K562 (cell line): ENCODE measurements around the gene NBEAL2. TPM values are rescaled to one million over a fixed set of nuclear protein-coding genes. Genes with fewer than 3 reads are reported as not detected.

Experiments used
- ATAC-seq: fragments of 200-7000 bp; cut with Tn5 transposase; 3 replicates; pipeline ENCODE4 v1.9.1; 2020; ENCODE audit warnings: moderate library complexity
- BruUV-seq: library from RNA; stranded (reverse); fragments of 400-500 nt; replicated peaks from 2 replicates; lab custom pipeline; 2021; lab: Mats Ljungman, UMichigan
- CTCF ChIA-PET: fragments of 300-600 bp; formaldehyde crosslinking; extraction: SDS; loops from one replicate; lab custom pipeline; 2021; ENCODE audit warnings: low intra/inter-chr PET ratio; lab: Yijun Ruan, JAX
- POLR2A ChIA-PET: fragments of 300-600, 350-650 bp; sonication (Branson Sonifier 250); formaldehyde crosslinking; extraction: SDS; loops from one replicate; lab custom pipeline; 2021; ENCODE audit warnings: antibody characterized with exemption, inconsistent platforms; lab: Yijun Ruan, JAX
- DNase-seq, 4 experiments: peaks; one replicate each; pipeline versions ENCODE4 v3.0.0 to v3.0.0-alpha.2; 2011 to 2018; ENCODE audit warnings: low spot score in 3 of 4, mixed read lengths in 3 of 4; ENCODE audit errors: extremely low read depth in 1 of 4
- FAIRE-seq: peaks from 2 replicates; lab custom pipeline; 2011; peaks lifted over from hg19 to GRCh38; lab: Jason Lieb, UNC
- H2AFZ ChIP-seq: 2 replicates; pipeline ENCODE4 v1.6.0; 2011; ENCODE audit warnings: low read depth, low read length, control low read depth, inconsistent platforms
- H3K27ac ChIP-seq: fragments of 200-600 bp; 3 replicates; pipeline ENCODE4 v1.8.0; 2011; ENCODE audit warnings: low read depth, mild to moderate bottlenecking, control low read depth, inconsistent platforms, low read length, moderate library complexity, mixed read lengths; ENCODE audit errors: extremely low read depth
- H3K27me3 ChIP-seq, 2 experiments: fragments of 300-600 bp in 1 of 2; 2 replicates in 1 of 2; 3 replicates in 1 of 2; pipeline versions ENCODE4 v1.6.0 to v1.8.0; 2011; ENCODE audit warnings: inconsistent platforms in 2 of 2, low read length in 2 of 2, mild to moderate bottlenecking in 1 of 2, mixed read lengths in 1 of 2, moderate library complexity in 1 of 2; ENCODE audit not compliant: control insufficient read depth in 2 of 2, insufficient read depth in 2 of 2
- H3K36me3 ChIP-seq: fragments of 300-600 bp; 3 replicates; pipeline ENCODE4 v1.8.0; 2011; ENCODE audit warnings: mild to moderate bottlenecking, low read length, inconsistent platforms; ENCODE audit not compliant: control insufficient read depth, insufficient read depth
- H3K4me1 ChIP-seq, 2 experiments: fragments of 200-600 bp in 1 of 2; replicated peaks in 1 of 2; 2 replicates in 1 of 2; 3 replicates in 1 of 2; pipeline versions ENCODE4 v1.5.1 to v1.8.0; 2011; ENCODE audit warnings: inconsistent platforms in 2 of 2, low read length in 2 of 2, mild to moderate bottlenecking in 1 of 2, mixed read lengths in 1 of 2, moderate library complexity in 1 of 2; ENCODE audit not compliant: control insufficient read depth in 2 of 2, insufficient read depth in 2 of 2
- H3K4me2 ChIP-seq: 2 replicates; pipeline ENCODE4 v1.6.1; 2011; ENCODE audit warnings: low read length, control low read depth, inconsistent platforms, mixed read lengths; ENCODE audit not compliant: insufficient read depth
- H3K4me3 ChIP-seq: fragments of 200-600 bp; sonication (generic), shearing (Covaris generic); 2 replicates; pipeline ENCODE4 v1.5.1; 2016; ENCODE audit warnings: control low read depth, inconsistent platforms
- H3K79me2 ChIP-seq: fragments of 200-600 bp; 3 replicates; pipeline ENCODE4 v1.8.0; 2011; ENCODE audit warnings: low read length, inconsistent platforms; ENCODE audit not compliant: control insufficient read depth, insufficient read depth
- H3K9ac ChIP-seq, 2 experiments: 2 replicates each; pipeline versions ENCODE4 v1.6.0 to v1.6.1; 2011; ENCODE audit warnings: low read depth in 2 of 2, low read length in 2 of 2, control low read depth in 1 of 2, inconsistent platforms in 1 of 2, mild to moderate bottlenecking in 1 of 2, mixed read lengths in 1 of 2; ENCODE audit not compliant: insufficient read depth in 1 of 2
- H3K9me1 ChIP-seq: one replicate; pipeline ENCODE4 v1.6.0; 2011; ENCODE audit warnings: inconsistent platforms, mild to moderate bottlenecking, low read length, moderate library complexity; ENCODE audit not compliant: control insufficient read depth, insufficient read depth
- H3K9me3 ChIP-seq: replicated peaks from 2 replicates; pipeline ENCODE4 v1.5.1; 2011; ENCODE audit warnings: low read depth, low read length, inconsistent platforms; ENCODE audit not compliant: control insufficient read depth, insufficient read depth
- H4K20me1 ChIP-seq: replicated peaks from 2 replicates; pipeline ENCODE4 v1.6.1; 2011; ENCODE audit warnings: low read length, inconsistent platforms, mixed read lengths; ENCODE audit not compliant: control insufficient read depth, insufficient read depth
- JUN ChIP-seq, 2 experiments: sonication (generic) in 1 of 2; formaldehyde crosslinking in 1 of 2; IDR thresholded peaks; 2 replicates each; pipeline versions ENCODE4 v1.6.1 to v1.8.0; 2012 to 2022; ENCODE audit warnings: borderline replicate concordance in 2 of 2, mild to moderate bottlenecking in 2 of 2, improper control_type of control experiment in 1 of 2, low read depth in 1 of 2, low read length in 1 of 2, missing genetic modification reagents in 1 of 2
- MNT ChIP-seq, 2 experiments: fragments of 450-650 bp; conservative IDR thresholded peaks; 2 replicates each; pipeline ENCODE4 v1.6.1; 2017; ENCODE audit warnings: mild to moderate bottlenecking in 2 of 2, moderate library complexity in 2 of 2
- NR4A1 ChIP-seq, 2 experiments: fragments of 250-450 bp in 1 of 2; fragments of 450-650 bp in 1 of 2; sonication (Bioruptor Pico) in 1 of 2; IDR thresholded peaks; 2 replicates each; pipeline versions ENCODE4 v1.4.0 to v1.6.1; 2016 to 2020; ENCODE audit warnings: mild to moderate bottlenecking in 2 of 2, missing compliant biosample characterization in 1 of 2, missing genetic modification characterization in 1 of 2, moderate library complexity in 1 of 2
- SIRT6 ChIP-seq: IDR thresholded peaks from one replicate; pipeline ENCODE4 v1.6.1; 2012; ENCODE audit warnings: low read depth, mild to moderate bottlenecking, control low read depth, inconsistent platforms, low read length, moderate library complexity
- TOE1 ChIP-seq, 2 experiments: fragments of 450-650 bp in 1 of 2; sonication (generic) in 1 of 2; formaldehyde crosslinking in 1 of 2; IDR thresholded peaks; 2 replicates each; pipeline versions ENCODE4 v1.7.1 to v1.8.0; 2016 to 2022; ENCODE audit warnings: borderline replicate concordance in 2 of 2, mild to moderate bottlenecking in 2 of 2, antibody characterized with exemption in 1 of 2, inconsistent platforms in 1 of 2, low read depth in 1 of 2, missing genetic modification reagents in 1 of 2, moderate library complexity in 1 of 2
- WGBS: fragments of 100-300 bp; shearing (Covaris generic); methylation state at CpG from one replicate; pipeline ENCODE4 v1.1.6; 2016; ENCODE audit warnings: low coverage, mixed read lengths; ENCODE audit not compliant: insufficient coverage; ENCODE audit errors: missing lambda C conversion rate; 5-methylcytosine and 5-hydroxymethylcytosine counted together
- in situ Hi-C: fragments of 300-500 bp; cut with MboI; formaldehyde crosslinking; loops from 4 replicates; pipeline ENCODE4 v1.15.0; 2018; ENCODE audit warnings: inconsistent platforms, mixed read lengths
- intact Hi-C: fragments of 100-400 bp; cut with micrococcal nuclease; formaldehyde crosslinking; loops from 2 replicates; pipeline ENCODE4 v1.14.2; 2022
- polyA plus RNA-seq, 8 experiments: library from polyadenylated mRNA; depleted of rRNA in 4 of 8; stranded (reverse) in 5 of 8; unstranded in 3 of 8; fragments of >200 nt; fragmentation: Nextera tagmentation in 2 of 8; fragmentation: Illumina TruSeq in 1 of 8; extraction: Ambion mirVana in 2 of 8; extraction: Trizol in 1 of 8; gene quantifications; 2 replicates each; pipeline versions ENCODE4 v1.2.1 to v1.2.3, GENCODE V29; 2011 to 2014; ENCODE audit warnings: inconsistent platforms in 1 of 8, missing spikeins in 1 of 8
- total RNA-seq, 7 experiments: library from RNA; depleted of rRNA in 6 of 7; stranded (reverse); fragments of >200 nt in 6 of 7; fragmentation: Illumina TruSeq in 2 of 7; extraction: Trizol in 2 of 7; gene quantifications; 2 replicates each; pipeline versions ENCODE4 v1.2.1 to v1.2.3, GENCODE V29; 2011 to 2021; ENCODE audit warnings: low replicate concordance in 1 of 7

The NBEAL2 gene
- total and polyA plus RNA-seq, 9 of the 15 experiments (the other 6 are each of a cell fraction or from before 2014, with no cell fraction given) = 0.06 to 114 (median 29.6) TPM

GRCh38 chr3:46933261-46933660 is 46.2 kb upstream of the NBEAL2 start (continued):
- no peak for TF ChIP-seq SIRT6

DNA sequence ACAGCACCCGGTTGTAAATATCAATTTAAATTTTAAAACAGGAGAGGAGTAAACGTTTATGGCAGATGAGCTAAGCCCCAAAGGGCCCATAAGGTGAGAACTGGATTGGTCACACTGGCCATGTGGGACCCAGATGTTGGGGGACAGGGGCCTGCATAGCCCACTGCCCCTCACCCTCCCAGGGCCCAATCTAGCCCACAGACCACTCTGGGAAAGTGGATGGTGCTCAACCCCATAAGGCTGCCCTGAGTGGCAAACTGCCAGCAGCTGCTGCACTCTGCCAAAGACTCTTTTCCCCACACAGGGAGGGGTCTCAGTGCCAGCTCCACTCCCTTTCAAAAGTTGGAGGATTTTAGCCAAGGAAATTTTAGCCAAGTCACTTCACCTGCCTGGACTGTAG is 45.4 kb upstream of the NBEAL2 start:
- ChIA-PET CTCF (no interaction called here), POLR2A (interaction anchor here (0.6 to 3.0 kb wide), 13 partner anchors 10 to 56 kb away, joined by 3 to 10 read pairs (median 4); partner anchors contain the start of genes CCDC12 and NBEAL2)
- no TSS peak for BruUV-seq
- peaks cover 12% of the 10 kb centered on the region for H3K9me1 ChIP-seq
- peaks cover 77% of the 10 kb centered on the region for H3K36me3 ChIP-seq
- no peak overlapping the region; the same call in 2 of the 3 replicates for H3K27ac ChIP-seq
- H3K9ac ChIP-seq = peak overlapping the region in 1 of 2 experiments; percentile 57; a peak in 2 of 4 replicates
- TF ChIP-seq JUN (IDR thresholded peaks at IDR 0.05; ENCODE audit: borderline replicate concordance, low read depth, low read length) (no peak), JUN (CRISPR knock-in tag; IDR thresholded peaks at IDR 0.05; ENCODE audit: borderline replicate concordance) (no peak), TOE1 (IDR thresholded peaks at IDR 0.05; ENCODE audit: borderline replicate concordance) (no peak), TOE1 (CRISPR knock-in tag; IDR thresholded peaks at IDR 0.05; ENCODE audit: borderline replicate concordance, low read depth) (no peak), NR4A1 (CRISPR knock-in tag; IDR thresholded peaks at IDR 0.05) (0 out of 2 replicates have a peak, but pooled peaks have one; percentile 43), NR4A1 (tag; IDR thresholded peaks at IDR 0.05) (no peak), MNT (conservative IDR thresholded peaks at IDR 0.05) (no peak)
- intact Hi-C loops = loop anchor here (5.0 kb wide), 1 partner anchor 43 kb away; the partner anchor contains the start of genes CCDC12 and NBEAL2
- H2AFZ ChIP-seq = no peak overlapping the region
- no peak for ATAC-seq
- no peak for FAIRE-seq
- H3K4me3 ChIP-seq = no peak overlapping the region
- 48% methylated on average over 2 of the region's 2 CpGs for WGBS
- H3K4me1 ChIP-seq = peaks cover 39 to 40% of the 10 kb centered on the region in 2 experiments
- no peak overlapping the region for H3K4me2 ChIP-seq
- no peak for DNase-seq
- peaks cover 96% of the 10 kb centered on the region for H3K79me2 ChIP-seq
- no peaks in the 10 kb centered on the region for H3K27me3 ChIP-seq
- in situ Hi-C loops = no loop called here
- peaks cover 38% of the 10 kb centered on the region for H4K20me1 ChIP-seq
- H3K9me3 ChIP-seq = no peaks in the 10 kb centered on the region
